Measurements from ENCODE around the gene U2AF2. TPM values are rescaled to one million over a fixed set of nuclear protein-coding genes. Genes with fewer than 3 reads are reported as not detected.

Gene U2AF2
- total RNA-seq, 1 experiment from 2014 or later, result 321 TPM

DNA sequence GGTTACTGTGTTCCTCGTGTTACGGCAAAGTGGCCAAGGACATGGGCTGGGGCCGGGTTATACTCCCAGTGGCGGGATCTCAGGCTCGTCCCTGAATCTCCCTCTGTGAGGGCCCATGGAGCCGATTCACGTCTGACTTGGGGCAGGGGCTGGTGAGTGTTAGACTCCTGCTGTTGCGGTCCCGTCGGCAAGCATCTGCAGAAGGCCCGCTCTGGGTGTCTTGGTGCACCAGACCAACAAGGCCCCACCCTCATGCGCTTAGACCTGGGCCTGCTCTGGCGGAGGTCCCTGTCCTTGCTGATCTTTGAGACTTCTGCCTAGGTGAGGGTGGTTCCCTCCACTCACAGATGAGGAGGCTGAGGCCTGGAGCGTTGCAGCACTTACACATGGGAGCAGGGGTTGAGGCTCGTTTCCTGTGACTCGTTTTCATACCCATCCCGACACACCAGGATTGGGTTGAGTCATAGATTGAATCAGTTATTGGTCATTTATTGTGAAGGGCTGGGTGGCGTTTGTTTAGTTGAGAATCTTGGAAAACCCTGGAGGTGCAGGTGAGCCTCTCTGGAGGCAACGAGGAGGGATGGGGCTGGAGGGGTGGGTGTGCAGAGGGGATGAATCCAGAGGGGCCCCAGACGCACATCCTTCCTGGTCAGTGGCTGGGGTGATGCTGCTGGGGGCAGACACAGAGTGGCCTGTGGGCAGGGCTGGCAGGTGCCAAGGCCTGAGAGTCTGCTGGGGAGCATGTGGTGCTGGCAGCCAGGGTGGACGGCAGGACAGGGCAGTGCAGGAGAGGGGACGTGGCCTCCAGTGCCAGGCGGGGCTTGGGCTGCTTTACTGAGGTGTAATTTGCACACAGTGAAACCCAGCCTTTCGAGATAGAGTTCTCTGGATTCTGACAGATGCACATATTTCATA, 24.8 kb downstream of the U2AF2 start:
- Histone ChIP-seq H2BK5ac (ENCODE audit: insufficient read length, low read length) (no peak overlapping the region), H4K8ac (replicated peaks; ENCODE audit: insufficient read length, low read depth, low read length) (no peak overlapping the region), H4K5ac (ENCODE audit: insufficient read length, low read depth, low read length) (no peak overlapping the region), H2BK120ac (ENCODE audit: low read depth, low read length, poor library complexity, severe bottlenecking) (no peak overlapping the region), H3K9ac (ENCODE audit: extremely low read depth, insufficient read length, low read length) (no peak overlapping the region), H3K14ac (ENCODE audit: insufficient read depth, low read length) (no peak overlapping the region), H3K27me3 (ENCODE audit: insufficient read depth, low read length) (no peaks in the 10 kb centered on the region), H2AFZ (ENCODE audit: low read length) (no peak overlapping the region), H3T11ph (ENCODE audit: low read length) (no peak overlapping the region), H3K4me2 (ENCODE audit: insufficient read depth, insufficient read length, low read length) (no peak overlapping the region), H3K4me1 (ENCODE audit: insufficient read depth, low read length) (no peaks in the 10 kb centered on the region), H4K91ac (ENCODE audit: insufficient read length, low read depth, low read length) (no peak overlapping the region), H3K27ac (ENCODE audit: insufficient read length, low read depth, low read length) (no peak overlapping the region), H3K18ac (ENCODE audit: insufficient read length, low read depth, low read length) (no peak overlapping the region), H4K20me1 (ENCODE audit: control insufficient read depth, insufficient read depth, insufficient read length) (no peaks in the 10 kb centered on the region), H2BK12ac (ENCODE audit: insufficient read length, low read depth, low read length) (no peak overlapping the region), H2BK20ac (ENCODE audit: low read depth, low read length, poor library complexity, severe bottlenecking) (no peak overlapping the region), H3K4ac (ENCODE audit: low read depth, low read length) (no peak overlapping the region), H3K79me1 (ENCODE audit: insufficient read depth, low read depth, low read length, poor library complexity, severe bottlenecking) (peaks cover 18% of the 10 kb centered on the region), H2AK5ac (ENCODE audit: insufficient read length, low read length) (no peak overlapping the region), H3K79me2 (ENCODE audit: insufficient read depth, low read length) (peaks cover 18% of the 10 kb centered on the region; the same call in 1 of the 2 replicates), H3K56ac (ENCODE audit: insufficient read length, low read depth, low read length) (no peak overlapping the region), H2BK15ac (ENCODE audit: low read depth, low read length) (no peak overlapping the region), H3K23me2 (ENCODE audit: insufficient read length, low read depth, low read length, poor library complexity, severe bottlenecking) (peaks cover 6% of the 10 kb centered on the region), H3K23ac (ENCODE audit: insufficient read length, low read depth, low read length) (no peak overlapping the region), H3K9me3 (ENCODE audit: control insufficient read depth, low read depth, low read length) (no peaks in the 10 kb centered on the region)
- H3K4me3 Mint-ChIP-seq, result no peak overlapping the region
- peaks cover 12 to 14% of the 10 kb centered on the region in 2 experiments for H3K4me1 Mint-ChIP-seq
- DNase-seq, result no peak
- TF ChIP-seq, protein P1, sequence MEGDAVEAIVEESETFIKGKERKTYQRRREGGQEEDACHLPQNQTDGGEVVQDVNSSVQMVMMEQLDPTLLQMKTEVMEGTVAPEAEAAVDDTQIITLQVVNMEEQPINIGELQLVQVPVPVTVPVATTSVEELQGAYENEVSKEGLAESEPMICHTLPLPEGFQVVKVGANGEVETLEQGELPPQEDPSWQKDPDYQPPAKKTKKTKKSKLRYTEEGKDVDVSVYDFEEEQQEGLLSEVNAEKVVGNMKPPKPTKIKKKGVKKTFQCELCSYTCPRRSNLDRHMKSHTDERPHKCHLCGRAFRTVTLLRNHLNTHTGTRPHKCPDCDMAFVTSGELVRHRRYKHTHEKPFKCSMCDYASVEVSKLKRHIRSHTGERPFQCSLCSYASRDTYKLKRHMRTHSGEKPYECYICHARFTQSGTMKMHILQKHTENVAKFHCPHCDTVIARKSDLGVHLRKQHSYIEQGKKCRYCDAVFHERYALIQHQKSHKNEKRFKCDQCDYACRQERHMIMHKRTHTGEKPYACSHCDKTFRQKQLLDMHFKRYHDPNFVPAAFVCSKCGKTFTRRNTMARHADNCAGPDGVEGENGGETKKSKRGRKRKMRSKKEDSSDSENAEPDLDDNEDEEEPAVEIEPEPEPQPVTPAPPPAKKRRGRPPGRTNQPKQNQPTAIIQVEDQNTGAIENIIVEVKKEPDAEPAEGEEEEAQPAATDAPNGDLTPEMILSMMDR (conservative IDR thresholded peaks at IDR 0.05), result no peak
- peaks cover 16 to 48% (median 40%) of the 10 kb centered on the region in 3 experiments; a peak in 6 of 7 replicates for H3K36me3 Mint-ChIP-seq (ENCODE audit: insufficient read depth in 1 of 3, low read depth in 3 of 3)
- WGBS (ENCODE audit: extremely low coverage, insufficient read length, low lambda C conversion rate), result no CpG with 5 or more reads among the region's 24 CpGs
- H3K27ac Mint-ChIP-seq, result no peak overlapping the region; a peak in 1 of 7 replicates
- no peaks in the 10 kb centered on the region for H3K27me3 Mint-ChIP-seq (ENCODE audit: low read depth)
- no peaks in the 10 kb centered on the region; a peak in 1 of 5 replicates for H3K9me3 Mint-ChIP-seq
